T follicular helper cell (primary cell): Measurements from ENCODE around the gene EXOSC2.
A peak's percentile ranks its signal among the peaks of the same experiment; 100 is the strongest.

Experiments
- DNase-seq: peaks from one replicate; pipeline ENCODE4 v3.0.0-alpha.2; 2020; ENCODE audit warnings: low read depth
- total RNA-seq, 2 experiments: gene quantifications; one replicate each; lab custom pipeline; 2026; lab: John Stamatoyannopoulos, UW

EXOSC2 gene, protein sequence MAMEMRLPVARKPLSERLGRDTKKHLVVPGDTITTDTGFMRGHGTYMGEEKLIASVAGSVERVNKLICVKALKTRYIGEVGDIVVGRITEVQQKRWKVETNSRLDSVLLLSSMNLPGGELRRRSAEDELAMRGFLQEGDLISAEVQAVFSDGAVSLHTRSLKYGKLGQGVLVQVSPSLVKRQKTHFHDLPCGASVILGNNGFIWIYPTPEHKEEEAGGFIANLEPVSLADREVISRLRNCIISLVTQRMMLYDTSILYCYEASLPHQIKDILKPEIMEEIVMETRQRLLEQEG
- total RNA-seq = 83.3 to 137 reads per million in 2 experiments

DNA sequence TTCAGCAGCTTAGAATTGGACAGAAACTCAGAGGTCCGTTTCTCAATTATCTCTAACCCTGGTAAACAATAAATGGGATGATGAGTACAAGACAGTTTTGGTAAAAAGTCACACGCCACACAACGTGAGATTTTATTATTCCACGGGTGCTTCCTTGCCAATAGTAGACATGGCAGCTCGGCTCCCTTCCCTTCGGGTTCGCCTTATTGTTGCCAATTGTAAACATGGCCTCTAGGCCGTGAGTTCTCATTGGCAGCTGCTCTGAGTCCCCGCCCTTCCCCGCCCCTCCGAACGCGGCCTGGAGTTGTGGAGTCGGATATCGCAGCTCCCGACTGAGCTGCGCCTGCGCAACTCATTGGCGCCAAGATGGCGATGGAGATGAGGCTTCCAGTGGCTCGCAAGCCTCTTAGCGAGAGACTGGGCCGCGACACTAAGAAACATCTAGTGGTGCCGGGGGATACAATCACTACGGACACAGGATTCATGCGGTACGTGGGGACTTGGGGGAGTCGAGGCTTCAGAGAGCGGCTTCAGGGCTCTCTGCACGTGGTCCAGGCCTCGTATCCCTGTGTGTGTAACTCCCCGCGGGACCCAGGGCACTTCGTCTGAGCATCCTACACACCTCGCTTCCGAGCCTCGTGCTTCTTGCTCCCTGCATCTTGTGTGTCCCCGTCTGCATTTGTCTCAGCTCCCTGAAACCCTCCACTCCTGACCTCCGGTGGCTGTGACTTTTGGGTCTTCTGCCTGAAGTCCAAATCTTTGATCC is at the start of gene EXOSC2:
Gene EXOSC2, plus strand, starts transcription at position 355 of the 766 bp plus-strand sequence. Its CDS starts 12 bp downstream, at position 367.
- peak; percentile 98 for DNase-seq

DNA sequence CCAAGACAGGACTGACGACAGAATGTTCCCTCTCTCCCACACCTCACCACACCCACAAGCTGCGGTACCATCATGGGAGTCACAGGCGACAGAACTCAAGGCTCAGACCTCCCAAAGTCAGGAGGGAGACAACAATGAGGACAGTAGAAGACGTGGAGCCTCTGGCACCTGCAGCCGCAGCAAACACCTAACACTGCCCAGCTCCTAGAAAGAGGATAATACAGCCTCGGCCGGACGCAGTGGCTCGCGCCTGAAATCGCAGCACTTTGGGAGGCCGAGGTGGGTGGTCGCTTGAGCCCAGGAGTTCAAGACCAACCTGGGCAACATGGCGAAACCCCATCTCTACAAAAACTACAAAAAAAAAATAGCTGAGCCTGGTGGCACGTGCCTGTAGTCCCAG is 42.4 kb upstream of the EXOSC2 start:
- no peak for DNase-seq

DNA sequence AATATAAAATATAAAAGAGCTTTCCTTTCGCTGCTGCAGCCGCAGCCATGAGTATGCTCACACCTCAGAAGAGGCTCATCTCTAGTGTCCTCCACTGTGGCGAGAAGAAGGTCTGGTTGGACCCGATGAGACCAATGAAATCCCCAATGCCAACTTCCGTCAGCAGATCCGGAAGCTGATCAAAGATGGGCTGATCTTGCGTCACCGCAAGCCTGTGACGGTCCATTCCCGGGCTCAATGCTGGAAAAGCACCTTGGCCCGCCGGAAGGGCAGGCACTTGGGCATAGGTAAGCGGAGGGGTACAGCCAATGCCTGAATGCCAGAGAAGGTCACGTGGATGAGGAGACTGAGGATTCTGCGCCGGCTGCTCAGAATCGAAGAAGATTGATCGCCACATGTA is 41.8 kb upstream of the EXOSC2 start:
- DNase-seq = no peak

DNA sequence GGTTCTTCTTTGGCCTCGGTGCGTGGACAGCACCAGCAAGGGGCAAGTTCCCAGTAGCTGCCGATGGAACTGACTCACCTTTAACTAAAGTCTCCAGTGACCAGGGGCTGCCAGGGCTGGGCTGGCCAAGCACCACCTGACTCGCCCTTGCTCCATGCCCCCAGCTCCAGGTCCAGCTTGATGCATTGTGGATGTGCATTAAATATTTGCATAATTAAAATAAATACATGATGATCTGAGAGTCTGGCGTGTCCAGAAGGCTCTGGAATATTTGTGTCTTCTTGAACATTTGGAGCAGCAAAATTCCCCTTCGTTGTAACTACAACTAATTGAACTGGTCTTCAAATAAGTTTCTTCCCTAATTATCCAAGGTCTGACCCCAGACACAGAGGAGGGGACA is 38.7 kb upstream of the EXOSC2 start:
- DNase-seq = no peak

DNA sequence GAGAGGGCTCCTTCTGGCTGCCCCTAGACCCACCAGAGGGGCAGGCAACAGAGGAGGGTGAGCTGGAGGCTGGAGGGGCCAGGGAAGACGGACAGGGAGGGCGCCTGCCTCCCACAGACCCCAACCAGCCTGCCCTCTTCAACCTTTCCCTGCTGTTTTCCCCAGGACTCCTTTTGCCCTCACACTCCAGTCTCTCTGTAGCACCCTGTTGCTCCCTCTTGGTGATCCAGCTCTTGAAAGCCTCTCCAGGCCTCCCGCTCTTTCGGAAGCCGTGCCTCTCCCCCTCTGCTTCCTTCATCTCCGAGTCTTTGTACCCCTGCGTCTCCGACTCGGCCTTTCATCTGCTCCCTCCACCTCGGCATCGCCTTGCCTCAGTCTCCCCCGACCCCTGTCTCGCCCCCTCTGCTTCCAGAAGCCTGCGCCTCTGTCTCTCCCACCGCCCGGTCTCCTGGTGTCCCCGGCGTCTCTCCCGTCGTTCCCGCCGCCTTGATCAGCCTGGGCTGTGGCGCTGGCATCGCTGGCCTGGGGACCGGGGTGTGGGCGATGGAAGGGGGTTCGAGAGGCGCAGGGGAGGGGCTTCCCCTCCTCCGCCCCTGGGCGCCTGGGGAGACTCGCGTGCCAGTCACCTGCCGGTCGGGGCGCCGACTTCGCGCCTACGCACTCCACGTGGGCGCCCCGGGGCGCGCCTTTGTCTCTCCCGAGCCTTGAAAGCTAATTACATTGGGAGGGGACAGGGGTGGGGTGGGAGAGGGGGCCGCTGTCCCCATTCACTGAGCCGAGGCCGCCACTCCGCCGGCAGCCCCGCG is 34.5 kb upstream of the EXOSC2 start:
- no peak for DNase-seq

DNA sequence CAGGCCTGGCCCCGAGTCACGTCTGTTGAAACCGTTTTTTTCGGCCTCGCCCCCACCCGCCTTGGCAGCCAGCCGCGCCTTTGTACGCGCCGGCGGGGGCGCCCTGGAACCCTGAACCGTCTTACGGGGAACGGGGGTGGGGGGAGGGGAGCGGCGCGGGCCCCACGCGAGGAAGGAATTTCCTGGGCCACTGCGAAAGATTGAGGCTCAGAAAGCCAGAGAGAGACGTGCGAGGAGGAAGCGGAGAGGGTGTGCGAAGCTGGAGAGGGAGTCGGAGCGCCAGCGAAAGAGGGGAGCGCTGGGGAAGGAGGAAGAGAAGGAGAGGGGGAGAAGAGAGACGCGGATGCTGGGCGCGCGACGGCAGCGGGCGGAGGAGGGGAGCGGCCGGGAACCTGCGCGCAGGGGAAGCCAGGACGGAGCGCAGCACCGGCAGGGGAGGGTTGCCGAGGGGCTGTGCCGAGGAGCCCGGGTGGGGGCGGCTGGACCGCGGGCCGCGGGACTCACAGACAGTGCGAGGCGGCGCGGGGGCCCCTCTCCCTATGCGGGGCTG is 33.8 kb upstream of the EXOSC2 start:
- no peak for DNase-seq

DNA sequence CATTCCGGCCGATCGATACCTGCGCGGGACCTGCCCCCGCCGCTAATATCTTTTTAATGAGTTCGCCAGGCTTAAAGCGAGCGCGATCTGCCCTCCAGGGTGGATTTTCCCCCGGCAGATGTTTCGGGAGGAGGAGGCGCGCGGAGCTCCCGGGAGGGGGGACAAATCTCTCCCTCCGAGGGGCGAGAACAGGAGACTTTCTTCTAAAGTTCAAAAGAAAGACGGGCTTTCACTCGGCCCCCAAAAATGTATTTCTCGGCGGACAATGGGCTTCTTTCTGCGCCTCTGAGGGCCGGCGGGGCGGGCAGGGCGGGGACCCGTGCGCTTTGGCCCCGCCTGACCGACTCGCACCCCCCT is 33.3 kb upstream of the EXOSC2 start:
- DNase-seq = no peak

DNA sequence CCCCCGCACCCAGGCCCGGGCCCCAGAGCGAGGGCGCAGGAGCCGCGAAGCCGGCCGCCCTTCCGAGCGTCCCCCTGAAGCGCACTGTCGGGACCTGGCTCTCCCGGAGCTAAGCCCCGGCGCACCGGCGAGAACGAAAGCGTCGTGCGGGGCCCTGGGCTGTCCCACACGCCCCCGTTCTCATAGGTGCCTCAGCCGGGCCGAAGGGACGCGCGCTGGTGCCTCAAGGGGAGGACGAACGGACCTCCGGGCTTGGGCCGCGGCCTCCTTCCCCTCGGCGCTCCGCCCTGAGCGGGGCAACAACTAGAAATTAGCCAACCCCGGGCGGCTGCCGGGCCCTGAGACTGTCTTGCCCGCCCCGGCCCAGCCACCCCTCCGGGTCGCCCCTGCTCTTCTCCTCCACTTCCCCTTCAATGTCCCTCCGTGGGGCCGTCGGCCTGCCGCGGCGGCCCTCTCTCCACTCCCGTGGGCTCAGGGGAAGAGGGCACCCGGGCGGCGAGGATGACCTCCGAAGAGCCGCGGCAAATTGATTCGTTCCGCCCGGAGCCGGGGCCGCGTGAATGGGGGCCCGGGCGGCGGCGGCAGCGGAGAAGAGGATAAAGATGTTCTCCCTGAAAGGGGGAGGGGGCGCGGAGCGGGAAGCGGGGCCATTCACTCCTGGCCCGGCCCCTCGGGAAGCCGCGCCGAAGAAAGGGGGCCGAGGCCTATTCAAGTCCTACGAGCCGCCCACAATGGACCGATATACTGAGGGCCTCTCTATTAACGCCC is 32.7 kb upstream of the EXOSC2 start:
- DNase-seq = no peak

DNA sequence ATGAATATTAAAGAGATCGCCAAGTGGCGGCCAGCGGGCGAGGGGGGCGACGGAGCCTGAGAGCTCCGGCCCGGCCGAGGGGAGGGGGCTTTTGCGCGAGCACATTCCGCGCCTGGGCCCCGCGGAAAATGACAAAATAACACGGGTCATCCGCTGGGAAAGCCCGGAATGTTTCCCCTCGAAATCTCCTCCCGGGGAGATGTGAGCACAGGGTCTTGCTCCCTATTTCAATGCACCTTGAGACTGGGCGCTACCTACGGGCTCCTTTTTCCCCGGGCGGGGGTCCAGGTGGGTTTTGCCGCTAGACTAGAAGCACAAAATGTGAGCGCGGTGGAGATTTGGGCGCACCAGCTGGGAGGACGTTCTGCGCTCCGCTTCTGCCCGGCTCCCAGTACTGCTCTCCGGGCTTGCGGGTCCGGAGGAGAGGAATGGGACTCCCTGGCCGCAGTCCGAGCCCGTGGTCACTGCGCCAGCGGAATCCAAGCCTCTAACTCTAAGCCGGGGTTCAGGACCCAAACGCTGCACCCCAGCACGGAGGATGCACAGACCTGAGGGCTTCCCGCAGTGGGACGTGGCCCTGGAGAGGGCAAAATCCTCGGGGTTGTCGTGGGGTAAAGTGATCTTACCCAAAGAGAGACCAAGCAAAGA is 32.0 kb upstream of the EXOSC2 start:
- DNase-seq = no peak

DNA sequence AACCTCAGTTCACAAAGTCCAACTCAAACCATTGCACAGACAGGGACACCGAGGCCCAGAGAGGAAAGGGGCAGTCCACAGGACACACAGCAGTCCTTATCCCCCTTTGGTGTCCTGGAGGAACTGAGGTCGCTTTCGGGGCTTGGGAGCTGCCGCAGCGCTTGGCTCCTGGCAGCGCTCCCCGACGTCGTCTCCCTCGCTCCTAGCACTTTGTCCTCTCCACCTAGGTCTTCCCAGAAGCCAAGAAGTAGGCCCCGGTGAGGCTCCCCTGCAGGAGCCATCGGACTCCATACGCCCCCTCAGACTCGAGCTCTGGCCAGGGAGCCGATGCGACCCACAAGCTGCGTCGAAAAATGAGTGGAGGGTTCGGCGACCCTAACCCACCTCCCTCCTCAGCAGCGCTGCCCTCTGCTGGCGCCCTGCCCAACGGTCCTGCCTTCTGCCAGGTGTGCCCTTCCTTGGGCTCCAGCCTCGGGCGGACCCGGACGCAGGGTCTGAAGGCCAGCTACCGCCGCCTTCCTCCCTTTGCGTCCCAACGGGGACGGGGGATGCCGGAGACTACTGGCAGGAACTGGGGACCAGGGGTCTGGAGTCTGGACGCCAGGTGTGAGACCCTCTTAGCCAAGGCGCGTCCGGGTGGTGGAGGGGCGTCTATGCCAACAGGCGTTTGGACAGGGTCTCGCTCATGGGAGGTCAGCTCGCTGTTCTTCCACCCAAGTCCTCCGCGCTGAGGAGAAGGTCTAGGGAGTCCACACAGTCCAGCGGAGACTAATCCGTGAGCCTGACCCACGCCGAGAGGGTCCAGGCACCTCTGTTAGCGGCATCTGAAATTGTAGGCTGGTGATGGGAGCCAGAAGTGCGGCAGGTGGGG is 31.2 kb upstream of the EXOSC2 start:
- DNase-seq = no peak

DNA sequence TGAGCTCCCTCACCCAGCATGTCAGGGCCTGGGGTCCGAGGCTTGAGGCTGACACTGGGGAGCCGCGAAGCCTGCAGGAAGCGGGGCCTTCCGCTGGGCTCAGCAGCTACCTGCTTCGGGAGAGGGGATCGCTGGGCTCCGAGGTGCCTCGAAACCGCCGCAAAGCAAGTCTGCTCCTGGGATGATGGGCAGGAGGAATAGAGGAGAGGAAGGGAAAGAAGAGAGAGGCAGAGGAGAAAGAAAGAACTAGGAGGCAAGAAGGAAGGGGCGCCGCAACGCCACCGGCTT is 30.7 kb upstream of the EXOSC2 start:
- DNase-seq = no peak

DNA sequence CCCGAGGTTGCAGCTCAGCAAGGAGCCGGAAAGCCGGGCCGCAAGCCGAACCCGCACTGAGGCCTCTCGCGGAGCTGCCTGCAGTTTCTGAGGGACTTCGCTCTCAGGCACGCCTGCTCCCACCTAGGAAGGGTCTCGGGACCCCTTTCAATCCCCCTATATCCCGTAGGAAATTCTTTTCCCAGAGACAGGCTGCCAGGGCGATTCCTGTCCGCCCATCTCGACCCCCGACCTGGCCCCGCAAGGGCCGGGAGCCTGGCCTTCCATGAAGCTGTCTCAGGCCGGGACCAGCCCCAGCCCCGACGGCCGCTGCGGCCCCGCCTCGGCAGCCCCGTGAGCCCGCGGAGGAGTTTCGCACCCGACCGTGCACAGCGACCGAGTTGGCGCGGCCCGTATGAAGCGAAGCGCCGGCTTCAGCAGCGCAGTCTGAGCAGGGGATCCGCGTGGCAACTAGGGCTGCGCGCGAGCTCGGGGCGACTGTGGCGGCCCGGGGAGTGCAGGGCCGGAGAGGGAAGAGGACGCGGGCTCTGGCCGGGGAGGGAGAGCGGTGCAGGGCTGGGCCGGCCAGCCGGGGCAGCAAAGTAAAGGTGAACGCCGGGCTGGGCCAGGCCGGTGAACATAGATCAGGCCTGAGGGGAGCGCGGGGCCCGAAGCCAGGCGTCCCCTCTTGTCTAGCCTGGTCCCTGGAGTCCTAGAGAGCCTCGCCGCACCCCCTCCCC is 30.2 kb upstream of the EXOSC2 start:
- no peak for DNase-seq

DNA sequence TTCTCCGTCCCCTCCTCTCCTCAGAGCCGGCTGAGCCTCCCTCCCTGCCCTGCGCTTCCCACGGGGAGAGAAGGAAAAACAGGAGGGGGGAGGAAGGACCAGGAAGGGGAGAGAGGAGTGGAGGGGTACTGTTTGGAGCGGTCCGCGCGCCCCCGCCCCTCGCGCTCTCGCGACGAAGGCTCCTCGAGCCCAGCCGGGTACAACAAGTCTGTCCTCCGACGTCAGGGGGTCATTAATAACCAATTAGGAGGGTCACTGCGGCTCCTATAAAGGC is 29.7 kb upstream of the EXOSC2 start:
- DNase-seq = no peak

DNA sequence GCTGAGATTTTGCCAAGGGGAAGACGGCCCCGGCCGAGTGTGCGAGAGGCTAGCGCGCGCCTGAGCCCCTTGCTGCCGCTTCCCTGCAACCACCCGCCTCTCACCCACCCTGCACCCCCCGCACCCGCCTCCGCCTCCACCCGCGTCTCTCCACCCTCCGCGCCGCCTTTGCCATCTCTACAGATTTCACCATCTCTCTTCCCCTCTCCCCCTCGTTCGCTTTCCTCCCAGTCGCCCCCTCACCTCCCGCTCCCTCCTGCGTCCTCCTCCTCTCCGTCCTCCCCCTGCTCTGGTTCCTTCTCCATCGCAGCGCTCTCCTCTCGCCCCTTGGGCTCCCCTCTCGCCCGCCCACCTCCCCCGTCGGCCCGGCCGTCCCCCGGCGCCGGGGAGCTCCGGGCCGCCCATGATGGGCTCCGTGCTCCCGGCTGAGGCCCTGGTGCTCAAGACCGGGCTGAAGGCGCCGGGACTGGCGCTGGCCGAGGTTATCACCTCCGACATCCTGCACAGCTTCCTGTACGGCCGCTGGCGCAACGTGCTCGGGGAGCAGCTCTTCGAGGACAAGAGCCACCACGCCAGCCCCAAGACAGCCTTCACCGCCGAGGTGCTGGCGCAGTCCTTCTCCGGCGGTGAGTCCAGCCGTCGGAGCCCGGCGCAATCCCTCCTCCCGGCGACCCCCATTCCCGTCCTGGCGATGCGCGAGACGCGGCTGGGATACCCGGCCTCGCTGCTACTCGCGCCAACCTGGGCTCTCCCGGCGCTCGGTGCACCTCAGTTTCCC is 29.1 kb upstream of the EXOSC2 start, which contains the start of gene PRDM12:
Gene PRDM12, plus strand, starts transcription at position 344 of the 778 bp plus-strand sequence. Its CDS starts 60 bp downstream, at position 404.
- DNase-seq = no peak

DNA sequence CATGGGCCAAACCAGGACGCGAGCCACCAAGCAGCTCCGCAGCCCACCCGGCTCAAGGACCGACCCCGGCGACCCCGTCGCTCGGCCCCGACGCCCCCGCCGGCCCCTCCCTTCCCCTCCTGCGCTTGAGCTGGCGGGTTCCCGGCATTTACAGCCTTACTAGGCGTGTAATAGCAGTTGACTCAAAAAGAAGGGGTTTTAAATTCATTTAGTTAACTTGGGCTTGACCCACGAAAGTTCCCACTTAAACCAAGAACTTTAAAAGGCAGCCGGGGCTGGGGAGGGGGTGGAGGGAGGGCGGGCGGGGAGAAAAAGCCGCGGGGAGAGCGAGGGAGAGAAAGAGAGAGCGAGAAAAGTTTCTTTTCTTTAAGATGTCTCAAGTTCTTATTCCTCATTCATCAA is 28.6 kb upstream of the EXOSC2 start:
- DNase-seq = no peak

DNA sequence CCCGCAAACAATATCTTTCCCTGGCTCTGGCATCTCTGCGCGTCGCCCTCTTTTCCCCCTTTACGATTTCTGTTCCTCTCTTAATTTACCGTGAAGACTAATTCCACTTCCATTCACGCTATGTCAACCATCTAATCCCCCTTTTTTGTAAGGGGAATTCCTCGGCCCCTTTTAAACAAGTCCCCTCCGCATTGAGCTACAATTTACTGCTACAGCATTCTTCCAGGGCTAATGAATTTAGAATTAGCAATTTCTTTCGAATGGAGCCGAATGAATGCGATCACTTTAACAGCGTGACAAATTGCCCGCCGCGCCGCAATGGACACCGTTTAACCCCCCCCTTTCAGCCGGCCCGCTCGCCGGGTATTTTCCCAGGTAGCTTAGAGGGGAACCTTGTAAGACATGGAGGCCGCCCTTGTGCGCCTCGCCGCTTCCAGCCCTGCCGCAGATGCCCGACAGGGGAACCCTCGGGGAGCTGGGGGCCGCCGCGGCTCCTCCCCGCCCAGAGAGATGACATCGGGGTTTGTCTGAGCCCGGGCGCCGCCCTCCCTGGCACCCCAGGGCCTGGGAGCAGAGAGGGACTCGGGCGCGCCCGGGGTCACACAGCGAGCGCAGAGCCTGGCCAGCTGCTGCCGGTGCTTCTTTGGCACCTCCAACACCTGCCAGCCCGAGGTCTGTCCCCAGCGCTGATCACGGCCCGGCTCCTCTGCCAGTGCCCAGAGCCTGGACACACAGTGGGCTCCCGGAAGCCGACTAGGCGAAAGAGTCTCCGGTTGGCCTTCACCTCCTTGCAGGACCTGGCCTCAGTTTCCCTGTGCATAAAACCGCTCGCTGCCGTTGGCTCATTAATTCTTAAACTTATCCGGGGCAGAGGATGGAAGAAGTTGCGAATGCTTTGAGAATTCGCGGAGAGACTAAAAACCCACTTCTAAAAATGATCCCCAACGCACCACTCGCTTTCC is 27.9 kb upstream of the EXOSC2 start:
- DNase-seq = no peak

DNA sequence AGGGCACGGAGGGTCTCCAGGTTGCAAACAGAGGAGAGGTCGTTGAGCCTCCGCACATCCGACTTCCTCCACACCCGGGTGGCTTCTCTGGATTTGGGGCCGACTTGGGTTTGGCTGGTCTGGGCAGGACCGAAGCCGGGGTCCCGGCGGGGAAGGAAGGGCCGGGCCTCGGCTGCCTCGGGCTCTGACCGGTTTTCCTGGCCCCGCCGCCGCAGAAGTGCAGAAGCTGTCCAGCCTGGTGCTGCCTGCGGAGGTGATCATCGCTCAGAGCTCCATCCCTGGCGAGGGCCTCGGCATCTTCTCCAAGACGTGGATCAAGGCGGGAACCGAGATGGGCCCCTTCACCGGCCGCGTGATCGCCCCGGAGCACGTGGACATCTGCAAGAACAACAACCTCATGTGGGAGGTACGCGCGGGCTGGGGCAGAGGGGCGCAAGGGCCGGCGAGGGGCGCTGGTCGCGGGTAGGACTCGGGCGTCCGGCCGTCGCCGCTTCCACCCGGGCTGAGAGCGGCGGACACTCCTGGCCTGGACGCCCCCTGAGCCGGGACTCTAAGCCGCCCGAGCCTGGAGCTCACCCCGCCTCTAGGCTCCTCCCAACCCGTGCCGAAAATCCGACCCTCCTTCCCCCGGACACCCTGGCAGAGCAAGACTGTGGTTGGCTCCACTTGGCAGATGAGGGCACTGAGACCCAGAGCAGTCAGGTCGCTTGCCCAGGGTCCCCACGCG is 27.0 kb upstream of the EXOSC2 start:
- DNase-seq = no peak
